Liver (tissue), 9 donors: Measurements from ENCODE around the gene CDH4. TPM values are rescaled to one million over a fixed set of nuclear protein-coding genes. Genes with fewer than 3 reads are reported as not detected.

Experiments used
- DNase-seq: peaks from one replicate; pipeline ENCODE4 v3.0.0-alpha.2; 2017; ENCODE audit warnings: low spot score
- H3K27ac ChIP-seq, 2 donors: one replicate each; pipeline ENCODE4 v1.7.0; 2013; ENCODE audit warnings: inconsistent platforms in 2 of 2, low read length in 2 of 2, control low read depth in 1 of 2, low read depth in 1 of 2, mild to moderate bottlenecking in 1 of 2
- H3K27me3 ChIP-seq, 4 donors: one replicate each; pipeline versions ENCODE4 v1.6.1 to v1.7.0; 2013; ENCODE audit warnings: low read length in 3 of 4, inconsistent platforms in 1 of 4, mild to moderate bottlenecking in 1 of 4, moderate library complexity in 1 of 4; ENCODE audit not compliant: control insufficient read depth in 4 of 4, insufficient read depth in 4 of 4
- H3K36me3 ChIP-seq, 4 donors: one replicate each; pipeline versions ENCODE4 v1.6.1 to v1.7.0; 2013; ENCODE audit warnings: low read length in 3 of 4, mild to moderate bottlenecking in 3 of 4, low read depth in 1 of 4, moderate library complexity in 1 of 4; ENCODE audit not compliant: control insufficient read depth in 4 of 4, insufficient read depth in 3 of 4
- H3K4me1 ChIP-seq, 4 donors: one replicate each; pipeline versions ENCODE4 v1.6.1 to v1.7.0; 2013; ENCODE audit warnings: low read length in 3 of 4, mild to moderate bottlenecking in 3 of 4, moderate library complexity in 1 of 4; ENCODE audit not compliant: control insufficient read depth in 4 of 4, insufficient read depth in 4 of 4
- H3K4me3 ChIP-seq, 3 donors: one replicate each; pipeline versions ENCODE4 v1.6.1 to v1.7.0; 2013; ENCODE audit warnings: low read length in 3 of 3, control low read depth in 1 of 3, low read depth in 1 of 3, mild to moderate bottlenecking in 1 of 3
- H3K9ac ChIP-seq, 2 donors: one replicate each; pipeline ENCODE4 v1.7.0; 2013; ENCODE audit warnings: low read length in 2 of 2, mild to moderate bottlenecking in 2 of 2, moderate library complexity in 2 of 2, control low read depth in 1 of 2, low read depth in 1 of 2
- H3K9me3 ChIP-seq, 4 donors: one replicate each; pipeline versions ENCODE4 v1.6.1 to v1.7.0; 2013; ENCODE audit warnings: low read length in 3 of 4; ENCODE audit not compliant: control insufficient read depth in 4 of 4
- ATF3 ChIP-seq: IDR thresholded peaks from 2 replicates; pipeline ENCODE4 v1.6.1; 2016; ENCODE audit warnings: antibody characterized with exemption
- CTCF ChIP-seq: fragments of 150-350 bp; IDR thresholded peaks from 2 replicates; pipeline ENCODE4 v1.5.1; 2017; ENCODE audit warnings: improper control_type of control experiment, low read depth, low read length; ENCODE audit not compliant: missing input control
- EGR1 ChIP-seq, 2 donors: IDR thresholded peaks; 2 replicates each; pipeline ENCODE4 v1.6.1; 2016 to 2018; ENCODE audit warnings: antibody characterized with exemption in 2 of 2, low read depth in 2 of 2
- HNF4A ChIP-seq, 2 donors: conservative IDR thresholded peaks; 2 replicates each; pipeline ENCODE4 v1.6.1; 2016; ENCODE audit warnings: antibody characterized with exemption in 2 of 2, mild to moderate bottlenecking in 2 of 2
- HNF4G ChIP-seq: IDR thresholded peaks from 2 replicates; pipeline ENCODE4 v1.6.1; 2016; ENCODE audit warnings: antibody characterized with exemption
- JUND ChIP-seq, 2 donors: IDR thresholded peaks; 2 replicates each; pipeline ENCODE4 v1.6.1; 2016; ENCODE audit warnings: antibody characterized with exemption in 2 of 2
- MAX ChIP-seq: IDR thresholded peaks from 2 replicates; pipeline ENCODE4 v1.6.1; 2016; ENCODE audit warnings: antibody characterized with exemption
- NR2F2 ChIP-seq: IDR thresholded peaks from 2 replicates; pipeline ENCODE4 v1.6.1; 2016; ENCODE audit warnings: antibody characterized with exemption
- RAD21 ChIP-seq, 2 donors: IDR thresholded peaks; 2 replicates each; pipeline ENCODE4 v1.6.1; 2016; ENCODE audit warnings: antibody characterized with exemption in 2 of 2, mild to moderate bottlenecking in 2 of 2
- REST ChIP-seq: IDR thresholded peaks from 2 replicates; pipeline ENCODE4 v1.6.1; 2016; ENCODE audit warnings: antibody characterized with exemption, mild to moderate bottlenecking
- RXRA ChIP-seq, 2 donors: IDR thresholded peaks; 2 replicates each; pipeline ENCODE4 v1.6.1; 2017 to 2018; ENCODE audit warnings: antibody characterized with exemption in 2 of 2, mild to moderate bottlenecking in 1 of 2
- SP1 ChIP-seq: IDR thresholded peaks from 2 replicates; pipeline ENCODE4 v1.6.1; 2018; ENCODE audit warnings: antibody characterized with exemption, mild to moderate bottlenecking
- TAF1 ChIP-seq: conservative IDR thresholded peaks from 2 replicates; pipeline ENCODE4 v1.6.1; 2016; ENCODE audit warnings: antibody characterized with exemption, mild to moderate bottlenecking
- WGBS: extraction: QIAGEN DNeasy Blood & Tissue Kit; methylation state at CpG from one replicate; pipeline ENCODE4 v1.1.7; 2013; 5-methylcytosine and 5-hydroxymethylcytosine counted together
- polyA plus RNA-seq, 2 donors: library from polyadenylated mRNA; stranded (reverse) in 1 of 2; unstranded in 1 of 2; fragments of 200-250 nt in 1 of 2; fragments of >200 nt in 1 of 2; fragmentation: Nextera tagmentation in 1 of 2; extraction: Ambion mirVana in 1 of 2; gene quantifications; one replicate each; pipeline versions ENCODE4 v1.2.1 to v1.2.3, GENCODE V29; 2013 to 2015
- total RNA-seq, 2 donors: library from RNA; depleted of rRNA; stranded (reverse); fragments of >200 nt; gene quantifications; one replicate each; pipeline ENCODE4 v1.2.3, GENCODE V29; 2014
- donor health status: healthy.
- donor health status: healthy.
- donor health status: healthy.
- donor health status: healthy.
- donor health status: healthy.

The CDH4 gene
- total and polyA plus RNA-seq, 4 donors, result 0.03 to 0.25 (median 0.19) TPM; not detected in 1

GRCh38 chr20:61254881-61255626, 3.0 kb downstream of the CDH4 start:
- Histone ChIP-seq H3K4me3 (no peak overlapping the region), H3K4me1 (peaks cover 0 to 19% (median 3%) of the 10 kb centered on the region in 4 donors), H3K27ac (no peak overlapping the region), H3K36me3 (no peaks in the 10 kb centered on the region), H3K9me3 (peaks cover 0 to 4% (median 0%) of the 10 kb centered on the region in 4 donors), H3K9ac (no peak overlapping the region), H3K27me3 (peaks cover 0 to 30% (median 11%) of the 10 kb centered on the region in 4 donors)
- no peak for DNase-seq
- WGBS, result 73% methylated on average over 11 of the region's 11 CpGs
- TF ChIP-seq RXRA (IDR thresholded peaks at IDR 0.05) (no peak), NR2F2 (no peak), REST (no peak), TAF1 (no peak), HNF4G (no peak), CTCF (no peak), RAD21 (IDR thresholded peaks at IDR 0.05) (no peak)

GRCh38 chr20:61256365-61256764, 4.3 kb downstream of the CDH4 start:
- 83% methylated on average over 9 of the region's 9 CpGs for WGBS
- peaks cover 0 to 19% (median 3%) of the 10 kb centered on the region in 4 donors for H3K4me1 ChIP-seq
- H3K36me3 ChIP-seq, result no peaks in the 10 kb centered on the region
- H3K4me3 ChIP-seq, result no peak overlapping the region
- H3K27me3 ChIP-seq, result peaks cover 0 to 20% (median 6%) of the 10 kb centered on the region in 4 donors
- no peak overlapping the region for H3K9ac ChIP-seq
- peaks cover 0 to 4% (median 0%) of the 10 kb centered on the region in 4 donors for H3K9me3 ChIP-seq
- no peak for DNase-seq
- H3K27ac ChIP-seq, result no peak overlapping the region
- TF ChIP-seq TAF1, result no peak
- TF ChIP-seq ATF3, result no peak
- TF ChIP-seq RAD21 (IDR thresholded peaks at IDR 0.05), result no peak
- no peak for TF ChIP-seq JUND (IDR thresholded peaks at IDR 0.05)
- no peak for TF ChIP-seq SP1
- TF ChIP-seq HNF4A (conservative IDR thresholded peaks at IDR 0.05), result no peak
- TF ChIP-seq REST, result no peak
- TF ChIP-seq MAX, result no peak
- TF ChIP-seq EGR1 (IDR thresholded peaks at IDR 0.05; ENCODE audit: low read depth in 2 of 2), result no peak
- TF ChIP-seq NR2F2, result no peak
